HepG2 (cell line): ENCODE results near the gene STXBP4. TPM values are rescaled to one million over a fixed set of nuclear protein-coding genes. Genes with fewer than 3 reads are reported as not detected.

Experiments
- ATAC-seq: fragments of 200-7000 bp; cut with Tn5 transposase; 3 replicates; pipeline ENCODE4 v1.9.1; 2020; ENCODE audit warnings: mild to moderate bottlenecking, moderate library complexity
- BruUV-seq: library from RNA; stranded (reverse); fragments of 400-500 nt; replicated peaks from 2 replicates; lab custom pipeline; 2021; lab: Mats Ljungman, UMichigan
- CTCF ChIA-PET: fragments of 300-600 bp; formaldehyde crosslinking; extraction: SDS; loops from one replicate; lab custom pipeline; 2021; ENCODE audit warnings: low total read pairs, inconsistent platforms, low intra/inter-chr PET ratio; lab: Yijun Ruan, JAX
- POLR2A ChIA-PET: fragments of 350-600 bp; sonication (Branson Sonifier 250); formaldehyde crosslinking; loops from one replicate; lab custom pipeline; 2020; ENCODE audit warnings: antibody characterized with exemption, inconsistent platforms; lab: Yijun Ruan, JAX
- DNase-seq: peaks from one replicate; pipeline ENCODE4 v3.0.0-alpha.2; 2015; ENCODE audit warnings: low spot score
- FAIRE-seq: peaks from 3 replicates; lab custom pipeline; 2011; peaks lifted over from hg19 to GRCh38; lab: Jason Lieb, UNC
- H2AFZ ChIP-seq: one replicate; pipeline ENCODE4 v1.6.1; 2011; ENCODE audit warnings: low read length, inconsistent platforms
- H3K27ac ChIP-seq: fragments of 300-600 bp; 3 replicates; pipeline ENCODE4 v1.8.0; 2011; ENCODE audit warnings: mixed run types, mild to moderate bottlenecking, mixed read lengths, low read length, inconsistent platforms; ENCODE audit not compliant: insufficient read depth; ENCODE audit errors: extremely low read length
- H3K27me3 ChIP-seq, 2 experiments: fragments of 200-600 bp in 1 of 2; 2 replicates in 1 of 2; 3 replicates in 1 of 2; pipeline versions ENCODE4 v1.6.0 to v1.8.0; 2011; ENCODE audit warnings: low read length in 2 of 2, mild to moderate bottlenecking in 2 of 2, moderate library complexity in 2 of 2, inconsistent platforms in 1 of 2; ENCODE audit not compliant: insufficient read depth in 2 of 2, control insufficient read depth in 1 of 2
- H3K36me3 ChIP-seq, 2 experiments: fragments of 200-600 bp in 1 of 2; replicated peaks in 1 of 2; 2 replicates in 1 of 2; 3 replicates in 1 of 2; pipeline versions ENCODE4 v1.5.1 to v1.8.0; 2011; ENCODE audit warnings: low read length in 2 of 2, inconsistent platforms in 1 of 2; ENCODE audit not compliant: insufficient read depth in 2 of 2, control insufficient read depth in 1 of 2
- H3K4me1 ChIP-seq: 2 replicates; pipeline ENCODE4 v1.5.1; 2012; ENCODE audit warnings: low read length, inconsistent platforms; ENCODE audit not compliant: insufficient read depth
- H3K4me2 ChIP-seq: 2 replicates; pipeline ENCODE4 v1.6.0; 2011; ENCODE audit warnings: low read depth, low read length, inconsistent platforms
- H3K4me3 ChIP-seq, 3 experiments: fragments of 200-600 bp in 1 of 3; sonication (generic), shearing (Covaris generic) in 1 of 3; replicated peaks in 1 of 3; 2 replicates each; pipeline ENCODE4 v1.5.1; 2011 to 2016; ENCODE audit warnings: low read length in 3 of 3, inconsistent platforms in 2 of 3, low read depth in 2 of 3, mild to moderate bottlenecking in 2 of 3, control low read depth in 1 of 3, mixed read lengths in 1 of 3; ENCODE audit not compliant: insufficient read depth in 1 of 3
- H3K79me2 ChIP-seq: one replicate; pipeline ENCODE4 v1.6.1; 2011; ENCODE audit warnings: low read length, inconsistent platforms; ENCODE audit not compliant: insufficient read depth
- H3K9ac ChIP-seq: 2 replicates; pipeline ENCODE4 v1.6.0; 2011; ENCODE audit warnings: mild to moderate bottlenecking, low read depth, low read length, inconsistent platforms; ENCODE audit not compliant: insufficient read depth
- H3K9me3 ChIP-seq: 2 replicates; pipeline ENCODE4 v1.5.1; 2012; ENCODE audit warnings: mild to moderate bottlenecking, low read length
- H4K20me1 ChIP-seq: 2 replicates; pipeline ENCODE4 v1.6.0; 2011; ENCODE audit warnings: inconsistent platforms, mild to moderate bottlenecking, low read length, moderate library complexity; ENCODE audit not compliant: insufficient read depth
- CEBPG ChIP-seq: IDR thresholded peaks from 2 replicates; pipeline ENCODE4 v1.6.1; 2016
- HNF4G ChIP-seq, 2 experiments: sonication (generic) in 1 of 2; formaldehyde crosslinking in 1 of 2; IDR thresholded peaks; 2 replicates each; pipeline versions ENCODE4 v1.4.0 to v1.6.1; 2011 to 2020; ENCODE audit warnings: borderline replicate concordance in 2 of 2, low read depth in 2 of 2, mild to moderate bottlenecking in 2 of 2, low read length in 1 of 2, missing genetic modification reagents in 1 of 2, moderate library complexity in 1 of 2
- MED1 ChIP-seq: sonication (generic); formaldehyde crosslinking; IDR thresholded peaks from 2 replicates; pipeline ENCODE4 v1.4.0; 2020; ENCODE audit warnings: missing genetic modification reagents
- NR2F2 ChIP-seq: IDR thresholded peaks from 2 replicates; pipeline ENCODE4 v1.6.1; 2012; ENCODE audit warnings: low read depth, inconsistent platforms, borderline replicate concordance
- SALL1 ChIP-seq: sonication (generic); formaldehyde crosslinking; IDR thresholded peaks from 2 replicates; pipeline ENCODE4 v1.8.0; 2022; ENCODE audit warnings: mild to moderate bottlenecking, missing genetic modification reagents
- TOPORS ChIP-seq: sonication (generic); formaldehyde crosslinking; IDR thresholded peaks from 2 replicates; pipeline ENCODE4 v1.8.0; 2023; ENCODE audit warnings: mild to moderate bottlenecking, missing genetic modification reagents
- YEATS4 ChIP-seq: sonication (generic); formaldehyde crosslinking; IDR thresholded peaks from 2 replicates; pipeline ENCODE4 v1.4.0; 2020; ENCODE audit warnings: missing genetic modification reagents, borderline replicate concordance
- ZNF280B ChIP-seq: sonication (generic); formaldehyde crosslinking; IDR thresholded peaks from 2 replicates; pipeline ENCODE4 v1.5.0; 2020; ENCODE audit warnings: missing genetic modification reagents, mild to moderate bottlenecking, borderline replicate concordance
- ZNF562 ChIP-seq: sonication (generic); formaldehyde crosslinking; IDR thresholded peaks from 2 replicates; pipeline ENCODE4 v1.8.0; 2022; ENCODE audit warnings: missing genetic modification reagents, borderline replicate concordance
- ZNF614 ChIP-seq: IDR thresholded peaks from 2 replicates; pipeline ENCODE4 v1.6.1; 2018; ENCODE audit warnings: missing biosample characterization, missing genetic modification reagents, inconsistent platforms, borderline replicate concordance
- ZNF615 ChIP-seq: sonication (generic); formaldehyde crosslinking; IDR thresholded peaks from 2 replicates; pipeline ENCODE4 v1.5.0; 2020; ENCODE audit warnings: mild to moderate bottlenecking, missing genetic modification reagents, borderline replicate concordance
- ZNF616 ChIP-seq: sonication (generic); formaldehyde crosslinking; IDR thresholded peaks from 2 replicates; pipeline ENCODE4 v1.5.0; 2020; ENCODE audit warnings: low read depth, mild to moderate bottlenecking, missing genetic modification reagents
- ZNF629 ChIP-seq: sonication (generic); formaldehyde crosslinking; conservative IDR thresholded peaks from 2 replicates; pipeline ENCODE4 v1.5.0; 2020; ENCODE audit warnings: missing genetic modification reagents
- WGBS: methylation state at CpG from one replicate; pipeline ENCODE4 v1.1.6; 2017; ENCODE audit warnings: low lambda C conversion rate; 5-methylcytosine and 5-hydroxymethylcytosine counted together
- in situ Hi-C: cut with HindIII; loops from 2 replicates; pipeline ENCODE4 v1.10.0; 2017; ENCODE audit warnings: low pct_unique_long_range_greater_than_20kb; ENCODE audit not compliant: extremely low pct_ligation_motif_present
- intact Hi-C: fragments of 100-400 bp; cut with micrococcal nuclease; formaldehyde crosslinking; loops from one replicate; pipeline ENCODE4 v1.10.0; 2022; ENCODE audit not compliant: unreplicated experiment
- polyA plus RNA-seq, 8 experiments: library from polyadenylated mRNA; depleted of rRNA in 3 of 8; stranded (reverse) in 7 of 8; unstranded in 1 of 8; fragments of >200 nt; fragmentation: Illumina TruSeq in 4 of 8; extraction: Trizol in 4 of 8; gene quantifications; 2 replicates each; pipeline versions ENCODE4 v1.2.1 to v1.2.3, GENCODE V29; 2011 to 2016; ENCODE audit warnings: low read depth in 4 of 8, missing spikeins in 1 of 8, mixed read lengths in 1 of 8; ENCODE audit not compliant: insufficient read depth in 1 of 8
- total RNA-seq, 5 experiments: library from RNA; depleted of rRNA; stranded (reverse); fragments of >200 nt; fragmentation: Illumina TruSeq; extraction: Trizol; gene quantifications; 2 replicates each; pipeline ENCODE4 v1.2.3, GENCODE V29; 2016; ENCODE audit warnings: low read depth in 1 of 5

The STXBP4 gene
- total and polyA plus RNA-seq, 2 of the 13 experiments (the other 11 are each of a cell fraction or from before 2014, with no cell fraction given): 8.5 to 36.1 TPM

GRCh38 chr17:54996441-54996840, 27.9 kb downstream of the STXBP4 start:
- in situ Hi-C loops: loop anchor here (10.0 kb wide), 1 partner anchor 518 kb away; the partner anchor contains the start of gene SMIM36
- Histone ChIP-seq H3K27ac (no peak overlapping the region), H3K9me3 (no peaks in the 10 kb centered on the region), H3K27me3 (no peaks in the 10 kb centered on the region), H3K4me2 (no peak overlapping the region), H2AFZ (no peak overlapping the region)
- WGBS: 94% methylated on average over 1 of the region's 1 CpG
- CTCF ChIA-PET: no interaction called here
- TF ChIP-seq ZNF629 (CRISPR knock-in tag): peak; percentile 69
- no peak for TF ChIP-seq ZNF614 (CRISPR knock-in tag)
- TF ChIP-seq ZNF280B (CRISPR knock-in tag): no peak
- no peak for TF ChIP-seq SALL1
- TF ChIP-seq, all 625 proteins: peak for 1
- Histone ChIP-seq H3K9ac (no peak overlapping the region), H3K4me1 (no peaks in the 10 kb centered on the region), H3K36me3 (peaks cover 5 to 25% of the 10 kb centered on the region in 2 experiments; a peak in 4 of 5 replicates), H3K79me2 (no peaks in the 10 kb centered on the region), H4K20me1 (no peaks in the 10 kb centered on the region), H3K4me3 (no peak overlapping the region)
- intact Hi-C loops: no loop called here
- FAIRE-seq: no peak
- DNase-seq: no peak
- ATAC-seq: no peak
- BruUV-seq: no TSS peak
- POLR2A ChIA-PET: no interaction called here

- Histone ChIP-seq H3K4me3 (no peak overlapping the region), H3K36me3 (peaks cover 2 to 18% of the 10 kb centered on the region in 2 experiments; a peak in 2 of 5 replicates), H3K4me1 (no peaks in the 10 kb centered on the region), H3K27me3 (no peaks in the 10 kb centered on the region), H3K9me3 (no peaks in the 10 kb centered on the region), H4K20me1 (no peaks in the 10 kb centered on the region)
- ATAC-seq (no peak), DNase-seq (no peak), FAIRE-seq (no peak)
- in situ Hi-C loops (no loop called here), intact Hi-C loops (no loop called here)
- CTCF ChIA-PET: no interaction called here
- no peak for TF ChIP-seq NR2F2
- TF ChIP-seq CEBPG (CRISPR knock-in tag): no peak
- TF ChIP-seq YEATS4 (CRISPR knock-in tag): no peak
- TF ChIP-seq ZNF615 (CRISPR knock-in tag): no peak
- no peak for TF ChIP-seq TOPORS (CRISPR knock-in tag)
- no peak for TF ChIP-seq ZNF616 (CRISPR knock-in tag)
- no peak for TF ChIP-seq HNF4G (IDR thresholded peaks at IDR 0.05; ENCODE audit: borderline replicate concordance, low read depth, low read length)
- TF ChIP-seq HNF4G (CRISPR knock-in tag; IDR thresholded peaks at IDR 0.05; ENCODE audit: borderline replicate concordance, low read depth): no peak
- TF ChIP-seq MED1: no peak
- no peak for TF ChIP-seq ZNF562 (CRISPR knock-in tag)
- TF ChIP-seq, all 625 proteins: peak for 0
- no TSS peak for BruUV-seq
- Histone ChIP-seq H3K79me2 (no peaks in the 10 kb centered on the region), H3K4me2 (no peak overlapping the region), H3K9ac (no peak overlapping the region), H2AFZ (no peak overlapping the region), H3K27ac (no peak overlapping the region)
- POLR2A ChIA-PET: no interaction called here
These were observed 33.9 kb downstream of the STXBP4 start for GRCh38 chr17:55002458-55002857.
